Smooth muscle cell (in vitro differentiated cells): ENCODE results near the gene ERP27. TPM values are rescaled to one million over a fixed set of nuclear protein-coding genes. Genes with fewer than 3 reads are reported as not detected.

ENCODE experiments used
- DNase-seq: peaks from one replicate; lab custom pipeline; 2025; ENCODE audit not compliant: unreplicated experiment; lab: John Stamatoyannopoulos, UW
- H2AFZ ChIP-seq: fragments of 200-600 bp; sonication (generic); 2 replicates; pipeline ENCODE4 v1.6.0; 2016; ENCODE audit warnings: antibody characterized with exemption, low read depth, mild to moderate bottlenecking
- H3F3A ChIP-seq: fragments of 200-600 bp; sonication (generic); 2 replicates; pipeline ENCODE4 v1.6.0; 2017; ENCODE audit warnings: antibody characterized with exemption, low read depth
- H3K27ac ChIP-seq: fragments of 200-600 bp; sonication (generic); 2 replicates; pipeline ENCODE4 v1.5.1; 2016; ENCODE audit warnings: low read depth, mild to moderate bottlenecking
- H3K27me3 ChIP-seq: fragments of 200-600 bp; sonication (generic); 2 replicates; pipeline ENCODE4 v1.6.1; 2016; ENCODE audit warnings: low read depth, mild to moderate bottlenecking
- H3K36me3 ChIP-seq: fragments of 200-600 bp; sonication (generic); 2 replicates; pipeline ENCODE4 v1.5.1; 2016; ENCODE audit warnings: low read depth
- H3K4me1 ChIP-seq: fragments of 200-600 bp; sonication (generic); 2 replicates; pipeline ENCODE4 v1.5.1; 2016; ENCODE audit warnings: low read depth
- H3K4me2 ChIP-seq: fragments of 200-600 bp; sonication (generic); 2 replicates; pipeline ENCODE4 v1.6.0; 2016; ENCODE audit warnings: mild to moderate bottlenecking
- H3K4me3 ChIP-seq: fragments of 200-600 bp; sonication (generic); 2 replicates; pipeline ENCODE4 v1.5.1; 2016; ENCODE audit warnings: mild to moderate bottlenecking
- H3K79me2 ChIP-seq: fragments of 200-600 bp; sonication (generic); 2 replicates; pipeline ENCODE4 v1.6.0; 2016; ENCODE audit warnings: low read depth, mild to moderate bottlenecking
- H3K9ac ChIP-seq: fragments of 200-600 bp; sonication (generic); 2 replicates; pipeline ENCODE4 v1.6.0; 2016; ENCODE audit warnings: low read depth
- H3K9me3 ChIP-seq: fragments of 200-600 bp; sonication (generic); replicated peaks from 2 replicates; pipeline ENCODE4 v1.5.1; 2016; ENCODE audit warnings: low read depth
- H4K20me1 ChIP-seq: fragments of 200-600 bp; sonication (generic); 2 replicates; pipeline ENCODE4 v1.6.0; 2016; ENCODE audit warnings: low read depth
- CTCF ChIP-seq: fragments of 200-600 bp; sonication (generic); IDR thresholded peaks from 2 replicates; pipeline ENCODE4 v1.5.1; 2017; ENCODE audit warnings: borderline replicate concordance, mild to moderate bottlenecking, antibody characterized with exemption; ENCODE audit not compliant: insufficient read depth, poor library complexity, severe bottlenecking
- WGBS: methylation state at CpG from one replicate; pipeline ENCODE4 v1.1.7; 2016; ENCODE audit warnings: low lambda C conversion rate; 5-methylcytosine and 5-hydroxymethylcytosine counted together
- polyA plus RNA-seq: library from polyadenylated mRNA; unstranded; fragments of >200 nt; fragmentation: Nextera tagmentation; extraction: Ambion mirVana; gene quantifications from 2 replicates; pipeline ENCODE4 v1.2.1, GENCODE V29; 2016
- total RNA-seq: library from RNA; depleted of rRNA; stranded (reverse); fragments of >200 nt; gene quantifications from 2 replicates; pipeline ENCODE4 v1.2.3, GENCODE V29; 2014

ERP27 gene
- total and polyA plus RNA-seq, 2 experiments from 2014 or later: 2.7 to 7.8 TPM

GRCh38 chr12:14900521-14901227 is 37.7 kb downstream of the ERP27 start:
- 79% methylated on average over 5 of the region's 5 CpGs for WGBS
- H3K27me3 ChIP-seq: no peaks in the 10 kb centered on the region
- H3K9ac ChIP-seq: no peak overlapping the region
- H3K4me2 ChIP-seq: no peak overlapping the region
- no peaks in the 10 kb centered on the region for H3K79me2 ChIP-seq
- no peak for TF ChIP-seq CTCF
- no peaks in the 10 kb centered on the region for H3K9me3 ChIP-seq
- H3K4me1 ChIP-seq: peaks cover 24% of the 10 kb centered on the region
- H3K4me3 ChIP-seq: no peak overlapping the region
- DNase-seq: no peak
- peak overlapping the region; percentile 50 for H2AFZ ChIP-seq
- H4K20me1 ChIP-seq: no peaks in the 10 kb centered on the region
- peak overlapping the region; percentile 43 for H3K27ac ChIP-seq
- peaks cover 26% of the 10 kb centered on the region for H3F3A ChIP-seq
- no peaks in the 10 kb centered on the region for H3K36me3 ChIP-seq

- DNase-seq: no peak
- no peaks in the 10 kb centered on the region for H4K20me1 ChIP-seq
- H3K9ac ChIP-seq: peak overlapping the region; percentile 69
- H3K27ac ChIP-seq: peak overlapping the region; percentile 96
- no peaks in the 10 kb centered on the region for H3K9me3 ChIP-seq
- H3K4me3 ChIP-seq: peak overlapping the region; percentile 27
- no peaks in the 10 kb centered on the region for H3K79me2 ChIP-seq
- peaks cover 37% of the 10 kb centered on the region for H3K4me1 ChIP-seq
- H3K36me3 ChIP-seq: no peaks in the 10 kb centered on the region
- H3K27me3 ChIP-seq: no peaks in the 10 kb centered on the region
- peak overlapping the region; percentile 76 for H3K4me2 ChIP-seq
- peak overlapping the region; percentile 70 for H2AFZ ChIP-seq
- H3F3A ChIP-seq: peaks cover 41% of the 10 kb centered on the region
- TF ChIP-seq CTCF: no peak
- 17% methylated on average over 7 of the region's 7 CpGs for WGBS
These were observed 41.7 kb downstream of the ERP27 start for GRCh38 chr12:14896521-14897169.

- no peaks in the 10 kb centered on the region for H3K27me3 ChIP-seq
- H3K9ac ChIP-seq: no peak overlapping the region
- H3K4me1 ChIP-seq: peaks cover 37% of the 10 kb centered on the region
- H3K27ac ChIP-seq: peak overlapping the region; percentile 85
- H3K36me3 ChIP-seq: no peaks in the 10 kb centered on the region
- peak overlapping the region; percentile 57 for H2AFZ ChIP-seq
- no peak for TF ChIP-seq CTCF
- no peaks in the 10 kb centered on the region for H3K9me3 ChIP-seq
- no peaks in the 10 kb centered on the region for H3K79me2 ChIP-seq
- 14% methylated on average over 5 of the region's 5 CpGs for WGBS
- no peak overlapping the region for H3K4me3 ChIP-seq
- peaks cover 33% of the 10 kb centered on the region for H3F3A ChIP-seq
- H3K4me2 ChIP-seq: peak overlapping the region; percentile 67
- no peak for DNase-seq
- no peaks in the 10 kb centered on the region for H4K20me1 ChIP-seq
These were observed 44.7 kb downstream of the ERP27 start for GRCh38 chr12:14893506-14894250.
